ENCODE data around the gene PHLDA2. TPM values are rescaled to one million over a fixed set of nuclear protein-coding genes. Genes with fewer than 3 reads are reported as not detected.

The PHLDA2 gene
- total and polyA plus RNA-seq, 2 donors (not counting 1 experiment from before 2014, with no cell fraction given): 1.4 TPM; not detected in 1

GRCh38 chr11:2891326-2892214 lies 37.6 kb downstream of the PHLDA2 start:
- Mint-ChIP-seq H3K27me3 (no peaks in the 10 kb centered on the region), H3K4me3 (peak overlapping the region; percentile 75), H3K4me1 (peaks cover 21% of the 10 kb centered on the region), H3K9me3 (ENCODE audit: insufficient read depth) (no peaks in the 10 kb centered on the region), H3K27ac (no peak overlapping the region)
- Histone ChIP-seq H3K79me2 (ENCODE audit: control insufficient read depth, insufficient read depth, low read length) (no peaks in the 10 kb centered on the region), H3K9ac (ENCODE audit: low read length) (peak overlapping the region; percentile 66), H3K4me1 (ENCODE audit: control insufficient read depth in 2 of 2, insufficient read depth in 2 of 2, low read length in 2 of 2) (peaks cover 15 to 23% of the 10 kb centered on the region in 2 donors), H4K20me1 (ENCODE audit: control insufficient read depth, insufficient read depth, low read length, poor library complexity, severe bottlenecking) (no peaks in the 10 kb centered on the region), H3K27ac (ENCODE audit: low read length in 2 of 2) (no peak overlapping the region), H3K36me3 (replicated peaks in 1 of 2; ENCODE audit: control extremely low read depth in 1 of 2, control insufficient read depth in 1 of 2, extremely low read depth in 1 of 2, insufficient read depth in 2 of 2, low read length in 1 of 2) (no peaks in the 10 kb centered on the region), H3K4me2 (replicated peaks; ENCODE audit: low read depth, low read length, poor library complexity, severe bottlenecking) (peak overlapping the region; percentile 98), H3K4me3 (ENCODE audit: control extremely low read depth in 1 of 5, extremely low read depth in 1 of 5, insufficient read depth in 1 of 5, low read depth in 2 of 5, low read length in 4 of 5) (peak overlapping the region in 4 of 5 experiments; percentile 33 to 62 (median 50)), H3K27me3 (replicated peaks in 1 of 4; ENCODE audit: control extremely low read depth in 1 of 4, control insufficient read depth in 3 of 4, insufficient read depth in 4 of 4, low read length in 3 of 4) (peaks cover 0 to 7% (median 0%) of the 10 kb centered on the region in 4 experiments), H3K9me3 (ENCODE audit: control extremely low read depth in 1 of 3, control insufficient read depth in 2 of 3, insufficient read depth in 1 of 3, low read length in 2 of 3) (no peaks in the 10 kb centered on the region), H2AFZ (ENCODE audit: insufficient read depth, low read depth, low read length, poor library complexity, severe bottlenecking) (peak overlapping the region; percentile 87)
- ChIA-PET POLR2A (interaction anchor here (0.5 to 2.4 kb wide), 3 partner anchors 10 to 468 kb away, joined by 3 to 9 read pairs (median 7); a partner anchor contains a TSS), CTCF (interaction anchor here (0.8 to 16.1 kb wide), 12 partner anchors 8 to 471 kb away, joined by 3 to 595 read pairs (median 5); partner anchors contain the start of gene PHLDA2)
- TF ChIP-seq CTCF (IDR thresholded peaks at IDR 0.05) (no peak), EZH2 (IDR thresholded peaks at IDR 0.05; ENCODE audit: borderline replicate concordance, insufficient read depth, low read depth, low read length, poor library complexity, severe bottlenecking) (no peak)
- DNase-seq (no peak), ATAC-seq (ENCODE audit: low read depth) (no peak)
- intact Hi-C loops (cut with micrococcal nuclease): loop anchor here (1.0 to 2.0 kb wide), 2 partner anchors 358 to 447 kb away; partner anchors contain the start of genes KCNQ1 and TRPM5
- WGBS (ENCODE audit: insufficient coverage): 54% methylated on average over 13 of the region's 17 CpGs

Data from B cell (primary cell).